PC-3 (cell line): ENCODE measurements around the gene NTRK2. TPM values are rescaled to one million over a fixed set of nuclear protein-coding genes. Genes with fewer than 3 reads are reported as not detected.

Experiments
- ATAC-seq: fragments of 200-7000 bp; cut with Tn5 transposase; 2 replicates; pipeline ENCODE4 v1.9.1; 2020; ENCODE audit warnings: mild to moderate bottlenecking, moderate library complexity
- BruUV-seq: library from RNA; stranded (reverse); fragments of 400-500 nt; replicated peaks from 2 replicates; lab custom pipeline; 2021; lab: Mats Ljungman, UMichigan
- CTCF ChIA-PET: fragments of 300-600 bp; sonication (Branson Sonifier 250); formaldehyde crosslinking; loops from one replicate; lab custom pipeline; 2022; ENCODE audit warnings: antibody characterized with exemption; lab: Charles Lee
- POLR2A ChIA-PET: fragments of 300-600 bp; sonication (Branson Sonifier 250); formaldehyde crosslinking; loops from one replicate; lab custom pipeline; 2022; ENCODE audit warnings: antibody characterized with exemption; ENCODE audit not compliant: unreplicated experiment; lab: Charles Lee
- DNase-seq: peaks from one replicate; pipeline ENCODE4 v3.0.0-alpha.2; 2015
- H2AFZ ChIP-seq: fragments of 300-600 bp; sonication (generic); 2 replicates; pipeline ENCODE4 v1.6.0; 2016; ENCODE audit warnings: antibody characterized with exemption, low read length
- H3F3A ChIP-seq: fragments of 300-600 bp; sonication (generic); one replicate; pipeline ENCODE4 v1.6.0; 2017; ENCODE audit warnings: antibody characterized with exemption, low read length, control low read depth, mild to moderate bottlenecking; ENCODE audit not compliant: unreplicated experiment
- H3K27ac ChIP-seq: fragments of 300-600 bp; sonication (generic); 2 replicates; pipeline ENCODE4 v1.5.1; 2016; ENCODE audit warnings: mild to moderate bottlenecking, low read length
- H3K27me3 ChIP-seq: fragments of 300-600 bp; sonication (generic); 2 replicates; pipeline ENCODE4 v1.6.1; 2016; ENCODE audit warnings: low read length, mixed read lengths
- H3K36me3 ChIP-seq: fragments of 300-600 bp; sonication (generic); 2 replicates; pipeline ENCODE4 v1.6.1; 2016; ENCODE audit warnings: low read depth, mixed run types, low read length, mixed read lengths
- H3K4me1 ChIP-seq: fragments of 300-600 bp; sonication (generic); 2 replicates; pipeline ENCODE4 v1.5.1; 2016; ENCODE audit warnings: low read length; ENCODE audit not compliant: insufficient read depth
- H3K4me2 ChIP-seq: fragments of 300-600 bp; sonication (generic); 2 replicates; pipeline ENCODE4 v1.6.0; 2016; ENCODE audit warnings: low read length
- H3K4me3 ChIP-seq: fragments of 300-600 bp; sonication (generic); 2 replicates; pipeline ENCODE4 v1.5.1; 2016; ENCODE audit warnings: mild to moderate bottlenecking, low read length, mixed read lengths
- H3K79me2 ChIP-seq: fragments of 300-600 bp; sonication (generic); 2 replicates; pipeline ENCODE4 v1.6.1; 2017; ENCODE audit warnings: low read length, mixed read lengths
- H3K9ac ChIP-seq: fragments of 300-600 bp; sonication (generic); 2 replicates; pipeline ENCODE4 v1.6.0; 2016; ENCODE audit warnings: mild to moderate bottlenecking, low read length
- H3K9me2 ChIP-seq: fragments of 300-600 bp; sonication (generic); replicated peaks from 2 replicates; pipeline ENCODE4 v1.6.1; 2016; ENCODE audit warnings: mixed run types, low read length, mixed read lengths
- H3K9me3 ChIP-seq: fragments of 300-600 bp; sonication (generic); 2 replicates; pipeline ENCODE4 v1.6.1; 2016; ENCODE audit warnings: low read length, mixed read lengths
- H4K20me1 ChIP-seq: fragments of 300-600 bp; sonication (generic); 2 replicates; pipeline ENCODE4 v1.6.1; 2016; ENCODE audit warnings: low read length, mixed read lengths
- CTCF ChIP-seq: fragments of 300-600 bp; sonication (generic); conservative IDR thresholded peaks from 2 replicates; pipeline ENCODE4 v1.5.1; 2017; ENCODE audit warnings: antibody characterized with exemption, low read depth, mild to moderate bottlenecking, low read length
- EZH2 ChIP-seq: fragments of 300-600 bp; sonication (generic); IDR thresholded peaks from one replicate; pipeline ENCODE4 v1.6.1; 2017; ENCODE audit warnings: antibody characterized with exemption, mild to moderate bottlenecking, low read length; ENCODE audit not compliant: unreplicated experiment
- EZH2phosphoT487 ChIP-seq: fragments of 300-600 bp; sonication (generic); IDR thresholded peaks from 2 replicates; pipeline ENCODE4 v1.6.1; 2018; ENCODE audit warnings: mild to moderate bottlenecking, antibody characterized with exemption, low read length, borderline replicate concordance
- intact Hi-C: fragments of 100-400 bp; cut with micrococcal nuclease; formaldehyde crosslinking; loops from 2 replicates; pipeline ENCODE4 v1.9.0; 2023
- total RNA-seq: library from RNA; depleted of rRNA; stranded (reverse); fragments of >200 nt; gene quantifications from 2 replicates; pipeline ENCODE4 v1.2.3, GENCODE V29; 2014

NTRK2 gene
- total RNA-seq, 1 experiment from 2014 or later, result not detected

GRCh38 chr9:84751921-84752320 is 82.4 kb downstream of the NTRK2 start:
- no peak for TF ChIP-seq EZH2phosphoT487
- TF ChIP-seq EZH2, result no peak
- no peak for TF ChIP-seq CTCF
- no peak overlapping the region for H3K4me2 ChIP-seq
- H4K20me1 ChIP-seq, result no peaks in the 10 kb centered on the region
- ChIA-PET CTCF (no interaction called here), POLR2A (no interaction called here)
- ATAC-seq (no peak), DNase-seq (no peak)
- no peaks in the 10 kb centered on the region for H3K36me3 ChIP-seq
- no peaks in the 10 kb centered on the region for H3K9me3 ChIP-seq
- H3K27ac ChIP-seq, result no peak overlapping the region
- intact Hi-C loops, result no loop called here
- H3K79me2 ChIP-seq, result no peaks in the 10 kb centered on the region
- no peak overlapping the region for H3K9ac ChIP-seq
- no peaks in the 10 kb centered on the region for H3K9me2 ChIP-seq
- H2AFZ ChIP-seq, result no peak overlapping the region
- H3K27me3 ChIP-seq, result no peaks in the 10 kb centered on the region
- BruUV-seq, result no TSS peak
- no peak overlapping the region for H3K4me3 ChIP-seq
- no peaks in the 10 kb centered on the region for H3F3A ChIP-seq
- H3K4me1 ChIP-seq, result no peaks in the 10 kb centered on the region

GRCh38 chr9:84754461-84754860 is 84.9 kb downstream of the NTRK2 start:
- no peak overlapping the region for H3K4me3 ChIP-seq
- no peaks in the 10 kb centered on the region for H3K9me3 ChIP-seq
- TF ChIP-seq CTCF (no peak), EZH2 (no peak), EZH2phosphoT487 (no peak)
- DNase-seq (no peak), ATAC-seq (no peak)
- no peak overlapping the region for H2AFZ ChIP-seq
- H3K9ac ChIP-seq, result no peak overlapping the region
- no peaks in the 10 kb centered on the region for H3K27me3 ChIP-seq
- intact Hi-C loops, result no loop called here
- H3K4me2 ChIP-seq, result no peak overlapping the region
- no peaks in the 10 kb centered on the region for H3K79me2 ChIP-seq
- no peaks in the 10 kb centered on the region for H3K36me3 ChIP-seq
- BruUV-seq, result no TSS peak
- POLR2A ChIA-PET, result no interaction called here
- no peaks in the 10 kb centered on the region for H3K9me2 ChIP-seq
- H3K27ac ChIP-seq, result no peak overlapping the region
- no peaks in the 10 kb centered on the region for H4K20me1 ChIP-seq
- no peaks in the 10 kb centered on the region for H3K4me1 ChIP-seq
- H3F3A ChIP-seq, result no peaks in the 10 kb centered on the region
- CTCF ChIA-PET, result no interaction called here

- H3K9me3 ChIP-seq, result no peaks in the 10 kb centered on the region
- ChIA-PET CTCF (no interaction called here), POLR2A (no interaction called here)
- TF ChIP-seq EZH2phosphoT487 (no peak), CTCF (no peak), EZH2 (no peak)
- no peak overlapping the region for H3K9ac ChIP-seq
- no peak overlapping the region for H3K27ac ChIP-seq
- H3K4me1 ChIP-seq, result no peaks in the 10 kb centered on the region
- H3K4me3 ChIP-seq, result no peak overlapping the region
- no peak overlapping the region for H2AFZ ChIP-seq
- H3K9me2 ChIP-seq, result no peaks in the 10 kb centered on the region
- no peaks in the 10 kb centered on the region for H3K36me3 ChIP-seq
- H4K20me1 ChIP-seq, result no peaks in the 10 kb centered on the region
- no peak overlapping the region for H3K4me2 ChIP-seq
- no peak for DNase-seq
- intact Hi-C loops, result no loop called here
- no peak for ATAC-seq
- H3K27me3 ChIP-seq, result no peaks in the 10 kb centered on the region
- BruUV-seq, result no TSS peak
- H3K79me2 ChIP-seq, result no peaks in the 10 kb centered on the region
- H3F3A ChIP-seq, result no peaks in the 10 kb centered on the region
Measured at GRCh38 chr9:84754881-84755280, 85.4 kb downstream of the NTRK2 start.
